DMS153 (cell line): ENCODE measurements around the gene AMT.
A peak's percentile ranks its signal among the peaks of the same experiment; 100 is the strongest.
"Not testable (repeated sequence)": the region's sequence is repeated elsewhere in the genome, so short reads cannot be mapped to it uniquely, and the experiment has no call there.

Experiments used
- DNase-seq: peaks from one replicate; lab custom pipeline; 2025; lab: John Stamatoyannopoulos, UW

Gene AMT

DNA sequence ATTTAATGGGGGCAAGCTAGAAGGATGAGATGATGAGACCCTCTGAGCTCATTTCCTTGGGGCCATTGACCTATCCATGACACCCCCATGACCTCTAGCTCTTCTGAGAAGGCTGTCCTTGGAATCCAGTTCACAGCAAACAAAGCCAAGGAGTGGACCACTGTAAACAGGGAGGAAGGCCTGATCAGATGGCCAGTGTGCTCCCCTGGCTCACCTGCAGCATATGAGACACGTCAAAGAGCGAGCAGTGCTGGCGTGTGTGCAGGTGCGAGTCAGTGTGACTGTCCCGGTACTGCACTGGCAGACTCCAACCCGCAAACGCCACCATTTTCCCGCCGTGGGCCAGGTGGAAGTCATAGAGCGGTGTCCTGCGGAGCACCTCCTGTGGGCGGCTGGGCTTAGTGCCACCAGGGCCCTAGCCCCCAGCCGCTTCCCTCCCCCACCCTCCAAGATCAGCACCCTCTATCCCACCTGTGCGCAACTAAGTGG lies 339 bp downstream of the AMT start:
- no peak for DNase-seq

DNA sequence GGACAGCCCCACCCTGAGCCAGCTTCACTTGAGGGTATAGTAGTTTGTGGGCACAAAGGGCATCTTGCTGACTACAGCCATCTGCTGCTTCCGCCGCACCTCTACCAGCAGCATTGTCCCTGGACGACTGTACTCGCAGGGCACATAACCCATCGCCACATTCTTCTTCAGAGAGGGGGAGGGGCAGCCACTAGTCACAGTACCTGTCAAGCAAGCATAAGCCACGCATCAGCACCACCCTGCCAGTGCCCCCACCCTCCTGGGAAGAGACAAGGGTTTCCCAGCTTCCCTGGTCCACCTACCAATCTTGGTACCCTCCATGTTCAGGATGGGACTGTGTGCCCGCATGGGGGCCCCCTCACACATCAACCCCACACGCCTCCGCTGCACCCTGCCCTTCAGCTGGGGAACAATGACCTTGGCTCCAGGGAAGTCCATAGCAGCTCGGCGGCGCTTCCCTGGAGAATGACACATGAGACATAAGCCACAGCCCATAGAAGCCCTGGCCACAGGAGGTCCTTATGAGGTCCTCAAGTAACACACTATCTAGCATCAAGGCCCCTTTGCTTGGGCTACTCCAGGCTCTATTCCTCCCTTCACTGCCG lies 4.7 kb downstream of the AMT start:
- DNase-seq: no peak

DNA sequence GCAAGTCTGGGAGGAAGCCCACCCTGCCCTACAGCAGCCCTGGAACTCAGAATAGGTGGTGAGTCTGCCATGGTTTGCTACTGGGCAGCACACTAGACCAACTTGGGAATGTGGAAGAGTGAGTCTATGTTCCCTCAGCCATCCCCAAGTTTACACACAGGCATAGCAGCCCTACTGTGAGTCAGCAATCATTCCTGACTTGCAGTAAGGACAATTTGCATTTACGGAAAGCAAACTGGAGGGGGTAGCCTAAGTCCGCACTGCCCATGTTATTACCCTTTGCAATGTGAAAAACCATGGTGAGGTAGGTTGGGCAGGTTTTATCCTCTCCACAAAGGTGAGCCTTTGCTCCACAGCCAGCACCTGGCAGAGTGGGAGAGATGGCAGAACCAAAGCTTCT lies 5.4 kb downstream of the AMT start:
- DNase-seq: no peak

DNA sequence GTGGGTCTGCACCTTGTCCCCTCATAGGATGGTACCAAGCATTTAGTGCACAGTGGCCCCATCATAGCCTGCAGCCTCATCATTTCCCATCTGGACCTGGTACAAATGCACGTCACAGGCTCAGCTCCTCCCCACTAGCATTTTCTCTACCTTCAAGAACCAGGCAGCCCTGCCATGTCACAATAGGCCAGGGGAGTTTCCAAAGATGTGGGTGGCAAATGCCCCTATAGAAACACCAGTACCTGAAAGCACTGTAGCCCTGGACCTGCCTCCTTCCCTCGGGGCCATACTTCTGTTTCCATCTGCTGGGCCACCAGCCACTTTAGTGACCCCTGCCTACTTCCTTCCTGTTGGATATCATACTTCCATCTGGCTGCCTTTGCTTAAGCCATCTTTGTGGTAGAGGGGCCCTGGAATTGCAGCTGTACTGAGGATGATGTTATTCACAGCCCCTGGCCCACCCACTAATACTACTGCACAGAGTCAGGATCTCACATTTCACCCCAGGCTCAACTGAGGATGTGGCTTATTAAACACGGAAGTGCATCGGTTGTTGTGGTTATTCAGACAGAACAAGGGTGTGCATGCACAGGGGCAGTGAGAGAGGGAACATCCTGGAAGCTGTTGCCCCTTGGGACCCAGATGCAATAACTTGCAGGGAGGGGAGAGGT lies 6.2 kb downstream of the AMT start:
- DNase-seq: no peak

DNA sequence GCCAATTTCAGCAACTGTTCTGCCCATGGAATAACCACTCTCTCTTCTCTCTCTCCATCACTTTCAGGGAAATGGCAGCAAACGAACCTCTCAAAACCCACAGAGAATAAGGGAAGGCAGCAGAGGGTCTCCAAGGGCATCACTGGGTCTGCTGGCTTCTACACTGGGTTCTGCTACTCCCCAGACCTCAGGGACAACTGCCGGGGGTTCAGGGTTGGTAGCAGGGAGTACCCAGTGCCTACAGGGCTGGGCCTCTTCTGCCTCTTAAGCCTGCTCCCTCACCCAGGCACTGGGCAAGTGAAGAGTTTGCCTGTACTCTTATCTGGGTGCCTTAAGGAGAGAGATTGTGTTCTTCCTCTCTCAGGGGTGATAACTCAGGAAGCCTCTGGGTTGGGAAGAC lies 7.5 kb downstream of the AMT start:
- no peak for DNase-seq

DNA sequence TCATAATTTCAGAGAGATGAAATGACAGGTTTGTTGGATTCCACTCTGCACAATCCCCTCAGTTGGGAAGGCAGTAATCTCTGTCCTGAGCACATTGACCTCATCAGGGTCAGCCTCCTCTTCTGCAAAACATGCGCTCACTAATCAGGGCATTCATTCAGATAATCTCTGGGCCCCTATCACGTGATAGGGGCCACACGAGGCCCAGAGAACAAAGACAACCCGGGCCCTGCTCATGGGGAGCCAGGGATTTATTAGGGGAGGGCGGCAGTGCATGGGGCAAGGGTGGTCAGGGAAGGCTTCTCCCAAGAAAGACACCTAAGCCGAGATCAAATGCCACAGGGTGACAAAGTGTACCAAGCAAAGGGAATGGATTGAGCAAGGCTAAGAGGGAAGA lies 8.9 kb downstream of the AMT start:
- no peak for DNase-seq

DNA sequence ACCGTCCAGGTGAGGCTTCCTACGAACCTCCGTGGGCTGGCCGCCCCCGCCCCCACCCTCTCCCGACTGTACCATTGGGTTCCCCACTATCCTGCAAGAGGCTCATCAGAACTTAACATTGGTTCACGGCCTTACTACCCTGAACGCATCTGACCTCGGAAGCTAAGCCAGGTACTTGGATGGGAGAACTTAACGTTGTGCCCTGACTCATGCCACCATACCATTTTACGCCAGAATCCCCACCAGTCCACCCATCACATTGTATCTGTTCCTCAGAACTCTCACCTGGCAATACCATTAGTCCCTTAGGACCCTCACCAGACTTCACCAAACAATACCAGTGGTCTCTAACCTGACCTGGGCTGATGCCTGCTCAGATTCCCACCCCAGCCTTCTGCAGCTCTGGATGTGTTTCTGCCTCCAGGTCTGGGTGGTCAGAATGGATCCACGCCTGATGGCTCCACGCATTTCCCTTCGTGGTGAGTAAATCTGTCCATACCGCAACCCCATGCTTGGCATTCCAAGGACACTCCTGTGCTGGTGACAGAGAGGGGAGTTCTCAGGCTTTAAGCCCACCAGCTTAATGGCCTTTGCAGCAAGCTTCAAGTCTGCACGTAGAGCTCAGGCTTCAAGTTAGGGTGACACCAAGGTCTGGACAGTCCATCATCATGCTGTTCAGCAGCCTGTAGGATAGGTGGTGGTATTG lies 9.5 kb downstream of the AMT start:
- no peak for DNase-seq

DNA sequence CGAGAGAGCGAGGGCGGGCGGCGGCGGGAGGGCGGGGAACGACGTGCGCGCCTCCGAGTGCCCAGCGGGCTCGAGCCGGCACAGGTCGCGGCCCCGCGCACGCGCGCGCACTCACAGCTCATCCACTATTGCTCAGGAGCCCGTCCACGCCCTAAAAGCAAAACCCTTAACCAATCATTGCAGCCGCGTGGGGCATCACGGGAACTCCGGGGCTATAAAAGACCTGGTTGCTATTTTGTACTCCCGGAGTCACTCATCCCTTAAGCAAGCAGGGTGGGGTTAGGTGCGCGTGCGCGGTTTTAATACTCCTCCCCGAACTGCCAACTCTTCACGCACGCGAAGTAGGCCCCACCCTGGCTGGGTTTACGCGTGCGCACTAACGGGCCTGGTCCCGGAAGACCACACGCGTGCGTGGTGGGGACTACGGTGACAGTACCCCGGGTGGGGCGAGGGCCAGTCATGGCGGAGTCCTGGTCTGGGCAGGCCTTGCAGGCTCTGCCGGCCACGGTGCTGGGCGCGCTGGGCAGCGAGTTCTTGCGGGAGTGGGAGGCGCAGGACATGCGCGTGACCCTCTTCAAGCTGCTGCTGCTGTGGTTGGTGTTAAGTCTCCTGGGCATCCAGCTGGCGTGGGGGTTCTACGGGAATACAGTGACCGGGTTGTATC lies 10.2 kb downstream of the AMT start, which contains the start of the genes RHOA and TCTA:
Gene RHOA, minus strand, starts transcription at position 9 of the 664 bp plus-strand sequence. CDS start 36,387 bp downstream, outside the sequence.
Gene TCTA, plus strand, starts transcription at position 456 of the 664 bp plus-strand sequence. Its CDS starts 4 bp downstream, at position 460.
- DNase-seq: peak; percentile 96

DNA sequence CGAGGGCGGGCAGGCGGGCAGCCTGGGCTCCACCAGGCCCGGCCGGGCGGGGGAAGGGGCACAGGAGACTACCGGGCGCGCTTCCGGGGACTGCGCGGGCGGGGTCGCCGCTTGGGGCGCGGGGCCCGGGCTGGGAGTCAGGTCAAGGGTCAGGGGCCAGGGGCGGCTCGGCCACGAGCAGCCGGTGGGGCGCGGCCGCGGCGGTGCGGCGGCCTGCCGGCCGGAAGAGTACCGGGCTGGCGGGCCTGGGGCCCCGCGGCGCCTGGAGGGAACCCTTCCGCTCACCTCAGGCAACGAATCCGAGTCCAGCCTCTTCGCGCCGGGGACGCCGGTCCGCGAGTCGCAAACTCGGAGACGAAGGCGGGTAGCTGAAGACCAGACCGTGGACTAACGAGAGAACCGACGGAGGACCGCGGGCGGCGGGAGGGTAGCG lies 10.7 kb downstream of the AMT start:
- DNase-seq: no peak

DNA sequence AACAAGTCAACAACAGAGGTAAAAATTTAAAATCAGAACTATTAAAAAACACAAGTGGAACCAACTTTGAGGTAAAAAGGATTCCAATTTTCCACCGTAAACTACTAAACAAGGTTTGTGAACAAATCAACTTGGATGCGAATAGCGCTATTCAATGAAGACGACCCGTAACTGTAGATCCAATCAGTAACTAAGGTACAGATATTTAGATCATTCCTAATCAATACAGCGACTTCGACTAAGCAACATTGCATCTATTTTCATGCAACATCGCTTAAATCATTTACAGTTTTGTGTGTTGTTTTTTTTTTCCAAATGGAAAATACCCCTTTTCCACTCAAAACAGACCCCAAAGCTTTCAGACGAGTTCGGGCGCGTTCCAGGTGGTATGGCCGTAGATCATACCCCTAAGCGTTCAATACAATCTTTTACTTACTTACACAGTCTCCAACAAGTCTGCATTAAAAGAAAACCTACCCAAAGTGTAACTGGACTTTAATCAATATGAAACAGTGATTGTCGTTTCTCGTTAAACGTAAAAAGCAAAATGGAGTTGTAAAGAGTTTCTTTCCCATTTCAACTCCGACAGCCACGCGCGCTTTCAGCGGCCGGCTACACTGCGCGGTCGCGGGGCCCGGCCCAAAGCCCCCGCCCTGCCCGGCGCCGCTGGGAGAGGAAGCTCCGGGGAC lies 11.3 kb downstream of the AMT start:
- no peak for DNase-seq

DNA sequence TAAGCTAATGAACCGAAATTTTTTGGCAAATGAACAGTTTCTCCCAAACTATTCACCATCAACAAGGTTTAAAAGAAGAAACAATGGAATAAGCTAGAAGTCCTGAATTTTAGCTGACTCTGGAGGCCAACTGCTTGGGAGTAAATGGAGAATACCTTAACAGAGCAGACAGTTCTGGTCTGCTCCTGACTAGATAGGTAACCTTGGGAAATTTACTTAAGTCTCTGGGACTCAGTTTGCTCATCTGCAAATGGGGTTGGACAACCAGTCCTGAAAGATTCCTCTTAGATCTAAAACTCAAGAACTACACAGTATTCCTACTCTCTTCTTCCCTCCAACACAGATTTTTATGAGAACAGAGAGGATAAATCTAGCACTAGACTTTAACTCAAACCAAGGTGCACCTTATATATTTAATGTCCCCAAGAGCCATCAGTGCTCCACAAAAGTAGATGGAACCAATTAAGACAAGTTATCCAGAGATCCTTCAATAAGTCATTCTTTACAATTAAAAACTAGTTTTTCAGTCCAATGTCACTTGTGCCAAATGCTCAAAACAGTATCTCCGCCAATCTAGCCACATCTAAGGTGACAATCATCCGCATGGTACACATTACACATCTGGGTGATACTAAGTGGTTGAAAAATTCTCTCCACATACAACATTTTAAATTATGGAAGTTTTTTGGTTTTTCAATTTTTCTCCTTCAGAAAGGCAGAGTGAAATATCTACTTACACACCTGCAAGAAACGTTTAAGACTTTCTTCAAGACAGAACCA lies 12.0 kb downstream of the AMT start:
- no peak for DNase-seq

DNA sequence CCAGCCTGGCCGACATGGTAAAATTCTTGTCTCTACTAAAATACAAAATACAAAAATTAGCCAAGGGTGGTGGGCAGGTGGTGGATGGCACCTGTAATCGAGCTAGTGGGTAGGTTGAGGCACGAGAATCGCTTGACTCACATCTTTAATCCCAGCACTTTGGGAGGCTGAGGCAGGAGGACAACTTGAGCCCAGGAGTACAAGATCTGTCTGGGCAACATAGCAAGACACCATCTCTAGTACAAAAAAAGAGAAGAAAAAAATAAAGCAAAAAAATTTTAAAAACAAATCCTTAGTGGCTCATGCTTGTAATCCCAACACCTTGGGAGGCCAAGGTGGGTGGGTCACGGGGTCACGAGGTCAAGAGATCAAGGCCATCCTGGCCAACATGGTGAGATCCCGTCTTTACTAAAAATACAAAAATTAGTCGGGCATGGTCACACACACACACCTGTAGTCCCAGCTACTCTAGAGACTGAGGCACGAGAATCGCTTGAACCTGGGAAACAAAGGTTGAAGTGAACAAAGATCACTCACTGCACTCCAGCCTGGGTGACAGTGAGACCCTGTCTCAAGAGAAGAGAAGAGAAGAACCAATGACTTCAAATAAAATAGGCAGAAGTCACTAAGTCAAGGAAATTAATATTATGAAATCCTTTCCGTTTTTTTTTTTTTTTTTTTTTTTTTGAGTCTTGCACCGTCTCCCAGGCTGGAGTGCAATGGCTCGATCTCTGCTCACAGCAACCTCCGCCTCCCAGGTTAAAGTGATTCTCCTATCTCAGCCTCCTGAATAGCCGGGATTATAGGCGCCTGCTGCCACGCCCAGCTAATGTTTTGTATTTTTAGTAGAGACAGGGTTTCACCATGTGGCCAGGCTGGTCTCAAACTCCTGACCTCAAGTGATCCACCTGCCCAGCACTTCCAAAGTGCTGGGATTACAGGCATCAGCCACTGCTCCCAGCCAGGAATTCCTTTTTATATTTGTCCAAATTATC lies 15.4 kb downstream of the AMT start:
- no peak for DNase-seq

DNA sequence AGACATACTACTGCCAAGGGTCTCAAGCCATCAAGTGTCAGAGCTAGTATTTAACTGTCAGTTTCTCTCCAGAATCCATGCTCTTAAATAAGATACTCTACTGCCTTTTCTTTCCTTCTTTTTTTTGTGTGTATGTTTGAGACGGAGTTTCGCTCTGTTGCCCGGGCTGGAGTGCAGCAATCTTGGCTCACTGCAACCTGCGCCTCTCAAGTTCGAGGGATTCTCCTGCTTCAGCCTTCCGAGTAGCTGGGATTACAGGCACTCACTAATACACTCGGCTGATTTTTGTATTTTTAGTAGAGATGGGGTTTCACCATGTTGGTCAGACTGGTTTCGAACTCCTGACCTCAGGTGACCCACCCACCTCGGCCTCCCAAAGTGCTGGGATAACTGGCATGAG lies 16.7 kb downstream of the AMT start:
- DNase-seq: not testable (repeated sequence)

DNA sequence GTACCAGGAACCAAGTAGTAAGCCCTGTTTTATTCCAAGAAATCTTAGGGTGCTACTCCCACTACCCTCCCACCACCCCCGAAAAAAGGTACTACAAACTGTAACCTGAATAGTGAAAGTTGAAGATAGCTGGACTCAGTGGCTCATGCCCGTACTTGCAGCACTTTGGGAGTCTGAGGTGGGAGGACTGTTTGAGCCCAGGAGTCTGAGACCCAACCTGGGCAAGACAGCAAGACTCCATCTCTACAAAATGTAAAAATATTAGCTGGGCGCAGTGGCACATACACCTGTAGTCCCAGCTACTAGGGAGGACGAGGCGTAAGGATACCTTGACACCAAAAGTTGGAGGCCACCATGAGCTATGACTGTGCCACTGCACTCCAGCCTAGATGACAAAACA lies 18.4 kb downstream of the AMT start:
- no peak for DNase-seq

DNA sequence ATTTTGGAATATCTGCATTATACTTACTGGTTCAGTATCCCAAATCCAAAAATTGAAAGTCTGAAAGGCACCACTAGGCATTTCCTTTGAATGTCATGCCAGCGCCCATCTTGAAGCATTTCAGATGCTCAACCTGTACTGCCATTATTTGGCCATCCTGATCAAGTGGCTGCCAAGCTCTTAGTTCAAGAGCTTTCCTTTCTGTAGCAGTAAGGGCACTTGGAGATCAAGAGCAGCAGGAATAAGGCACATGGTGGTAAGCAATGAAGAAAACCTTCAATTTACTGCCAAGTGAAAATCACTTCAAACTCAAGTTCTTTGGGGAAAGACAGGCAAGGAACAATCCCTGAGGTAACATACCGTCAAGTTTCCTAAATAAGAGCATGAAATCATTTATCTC lies 20.5 kb downstream of the AMT start:
- no peak for DNase-seq

DNA sequence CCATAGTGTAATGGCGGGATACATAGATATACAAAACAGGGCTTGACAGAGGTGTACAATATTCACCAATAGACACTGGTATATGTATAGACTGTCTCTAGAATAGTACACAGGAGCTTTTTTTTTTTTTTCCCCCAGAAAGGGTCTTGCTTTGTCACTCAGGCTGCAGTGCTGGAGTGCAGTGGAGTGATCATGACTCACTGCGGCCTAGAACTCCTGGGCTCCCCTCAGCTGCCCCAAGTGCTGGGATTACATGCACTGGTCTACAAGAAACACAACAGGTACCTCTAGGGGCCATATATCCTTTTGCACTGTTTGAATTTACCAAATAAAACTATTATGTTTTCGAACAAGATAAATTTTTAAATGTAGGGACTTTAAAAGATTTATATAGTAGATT lies 22.8 kb downstream of the AMT start:
- DNase-seq: no peak

DNA sequence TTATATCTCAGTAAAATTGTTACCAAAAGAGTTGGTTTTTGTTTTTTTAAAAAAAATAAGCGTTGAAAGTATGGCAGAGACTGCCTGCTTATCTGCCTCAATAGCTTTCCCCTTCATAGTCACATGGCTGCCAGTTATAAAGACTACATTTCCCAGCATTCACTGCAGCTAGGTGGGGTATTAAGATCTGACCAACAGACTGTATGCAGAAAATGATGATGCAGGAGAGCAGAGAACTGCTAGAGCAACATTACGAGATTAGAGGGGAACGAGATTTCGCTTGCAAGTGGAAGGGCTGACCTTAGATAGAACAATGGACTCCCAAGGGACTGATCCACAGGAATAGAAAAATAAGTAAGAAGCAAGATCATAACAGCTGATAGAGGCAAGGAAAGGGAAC lies 24.8 kb downstream of the AMT start:
- no peak for DNase-seq

DNA sequence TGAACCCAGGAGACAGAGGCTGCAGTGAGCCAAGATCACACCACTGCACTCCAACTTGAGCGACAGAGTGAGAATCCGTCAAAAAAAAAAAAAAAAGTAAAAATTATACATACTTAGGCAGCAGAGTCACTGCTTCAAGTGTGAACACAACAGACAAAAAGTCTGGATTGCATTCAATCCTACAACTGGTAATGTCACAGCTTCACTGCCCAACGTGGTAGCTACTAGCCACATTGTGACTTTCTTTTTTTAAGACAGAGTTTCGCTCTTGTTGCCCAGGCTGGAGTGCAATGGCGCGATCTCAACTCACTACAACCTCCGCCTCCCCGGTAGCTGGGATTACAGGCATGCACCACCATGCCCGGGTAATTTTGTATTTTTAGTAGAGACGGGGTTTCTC lies 31.0 kb downstream of the AMT start:
- not testable (repeated sequence) for DNase-seq

DNA sequence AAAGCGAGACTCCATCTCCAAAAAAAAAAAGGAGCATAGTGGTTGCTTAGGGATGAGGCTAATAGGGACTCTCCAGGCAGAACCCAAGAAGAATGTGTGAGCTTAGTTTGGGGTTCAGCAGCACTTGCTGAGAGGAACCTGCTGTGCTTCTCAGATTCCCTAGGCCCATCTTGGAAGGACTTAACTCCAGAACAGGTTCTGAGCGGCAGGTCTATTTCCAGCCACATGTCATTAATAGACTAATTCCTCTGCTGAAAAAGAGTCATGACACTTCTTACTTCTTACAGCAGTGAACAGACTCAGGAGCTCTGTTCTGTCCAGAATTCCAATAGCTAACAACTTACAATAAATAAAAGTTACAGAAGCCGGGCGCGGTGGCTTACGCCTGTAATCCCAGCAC lies 33.0 kb downstream of the AMT start:
- no peak for DNase-seq

DNA sequence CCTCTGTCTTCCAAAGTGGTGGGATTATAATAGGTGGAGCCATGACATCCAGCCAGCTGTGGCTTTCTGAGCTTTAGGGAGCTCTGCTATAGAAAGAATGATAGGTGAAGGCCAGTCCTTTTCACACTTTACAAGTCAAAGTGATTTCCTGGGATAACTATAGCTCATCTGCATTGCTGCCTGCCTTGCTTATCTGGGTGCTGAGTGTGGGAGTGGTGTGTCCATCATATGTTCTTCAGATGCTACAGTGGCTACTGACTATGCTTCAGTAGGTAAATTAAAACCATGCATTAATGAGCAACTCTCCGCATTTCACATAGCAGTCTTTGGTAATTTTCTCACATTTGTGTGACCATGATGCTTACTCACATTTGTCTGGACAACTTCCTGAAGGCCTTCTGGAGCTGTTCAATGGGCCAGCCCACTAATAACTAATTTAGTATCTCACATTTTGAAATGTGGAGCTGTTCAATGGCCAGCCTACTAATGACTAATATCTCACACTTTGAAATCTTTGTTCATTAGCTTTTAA lies 33.9 kb downstream of the AMT start:
- no peak for DNase-seq
